Activated T-helper 17 cell treated with anti-CD3 and anti-CD28 coated beads, Interleukin-2, amount 50 U/mL, for 72 hours (primary cell): ENCODE measurements around the gene FADS1. TPM values are rescaled to one million over a fixed set of nuclear protein-coding genes. Genes with fewer than 3 reads are reported as not detected.

Experiments
- ATAC-seq: fragments of 150-1000 bp; cut with Tn5 transposase; replicated peaks from 2 replicates; pipeline ENCODE4 v1.10.0; 2021; ENCODE audit warnings: mild to moderate bottlenecking, moderate library complexity
- H3K27ac Mint-ChIP-seq: one replicate; pipeline ENCODE4 v1.8.0; 2022; ENCODE audit warnings: mixed read lengths
- H3K27me3 Mint-ChIP-seq: one replicate; pipeline ENCODE4 v1.8.0; 2022; ENCODE audit warnings: mixed read lengths
- H3K36me3 Mint-ChIP-seq: one replicate; pipeline ENCODE4 v1.8.0; 2022; ENCODE audit warnings: low read depth, mild to moderate bottlenecking, mixed read lengths
- H3K4me1 Mint-ChIP-seq: one replicate; pipeline ENCODE4 v1.8.0; 2022; ENCODE audit warnings: mixed read lengths
- H3K4me3 Mint-ChIP-seq: one replicate; pipeline ENCODE4 v1.8.0; 2022; ENCODE audit warnings: mild to moderate bottlenecking, mixed read lengths
- H3K9me3 Mint-ChIP-seq: one replicate; pipeline ENCODE4 v1.8.0; 2022; ENCODE audit warnings: mixed read lengths
- total RNA-seq, 2 donors: library from RNA; stranded (reverse); gene quantifications; one replicate each; pipeline ENCODE4 v1.2.3, GENCODE V29; 2022

Gene FADS1
- total RNA-seq, 2 donors from 2014 or later: 5.6 to 22.9 TPM

- Mint-ChIP-seq H3K27me3 (no peaks in the 10 kb centered on the region), H3K9me3 (no peaks in the 10 kb centered on the region), H3K4me3 (no peak overlapping the region), H3K36me3 (peaks cover 49% of the 10 kb centered on the region), H3K4me1 (no peaks in the 10 kb centered on the region), H3K27ac (no peak overlapping the region)
- no peak for ATAC-seq
Observed at GRCh38 chr11:61783717-61784505, 32.9 kb downstream of the FADS1 start.

GRCh38 chr11:61782841-61783240, 34.0 kb downstream of the FADS1 start:
- no peaks in the 10 kb centered on the region for H3K4me1 Mint-ChIP-seq
- H3K36me3 Mint-ChIP-seq: peaks cover 38% of the 10 kb centered on the region
- no peaks in the 10 kb centered on the region for H3K27me3 Mint-ChIP-seq
- H3K27ac Mint-ChIP-seq: no peak overlapping the region
- ATAC-seq: no peak
- no peaks in the 10 kb centered on the region for H3K9me3 Mint-ChIP-seq
- H3K4me3 Mint-ChIP-seq: no peak overlapping the region

- Mint-ChIP-seq H3K4me3 (no peak overlapping the region), H3K27me3 (no peaks in the 10 kb centered on the region), H3K27ac (no peak overlapping the region), H3K9me3 (no peaks in the 10 kb centered on the region), H3K4me1 (no peaks in the 10 kb centered on the region), H3K36me3 (peaks cover 33% of the 10 kb centered on the region)
- no peak for ATAC-seq
Observed at GRCh38 chr11:61782299-61782698, 34.5 kb downstream of the FADS1 start.

- ATAC-seq: no peak
- Mint-ChIP-seq H3K27ac (no peak overlapping the region), H3K4me1 (no peaks in the 10 kb centered on the region)
Observed at GRCh38 chr11:61781585-61781984, 35.2 kb downstream of the FADS1 start.

GRCh38 chr11:61780581-61781162, 36.1 kb downstream of the FADS1 start:
- ATAC-seq: no peak
- H3K27ac Mint-ChIP-seq: no peak overlapping the region
- H3K4me1 Mint-ChIP-seq: no peaks in the 10 kb centered on the region
- no peaks in the 10 kb centered on the region for H3K9me3 Mint-ChIP-seq
- peaks cover 16% of the 10 kb centered on the region for H3K36me3 Mint-ChIP-seq
- no peaks in the 10 kb centered on the region for H3K27me3 Mint-ChIP-seq
- H3K4me3 Mint-ChIP-seq: no peak overlapping the region

More at GRCh38 chr11:61781585-61781984, 35.2 kb downstream of the FADS1 start:
- Mint-ChIP-seq H3K27me3 (no peaks in the 10 kb centered on the region), H3K36me3 (peaks cover 25% of the 10 kb centered on the region), H3K9me3 (no peaks in the 10 kb centered on the region), H3K4me3 (no peak overlapping the region)

GRCh38 chr11:61779666-61780525, 36.9 kb downstream of the FADS1 start:
- H3K4me1 Mint-ChIP-seq: no peaks in the 10 kb centered on the region

GRCh38 chr11:61778920-61779650, 37.7 kb downstream of the FADS1 start:
- Mint-ChIP-seq H3K4me1 (no peaks in the 10 kb centered on the region), H3K9me3 (no peaks in the 10 kb centered on the region), H3K27ac (no peak overlapping the region), H3K36me3 (peaks cover under 1% of the 10 kb centered on the region), H3K27me3 (no peaks in the 10 kb centered on the region), H3K4me3 (no peak overlapping the region)
- no peak for ATAC-seq

More at GRCh38 chr11:61779666-61780525, 36.9 kb downstream of the FADS1 start:
- no peak overlapping the region for H3K4me3 Mint-ChIP-seq
- ATAC-seq: no peak
- H3K36me3 Mint-ChIP-seq: peaks cover 9% of the 10 kb centered on the region
- H3K27ac Mint-ChIP-seq: no peak overlapping the region
- no peaks in the 10 kb centered on the region for H3K9me3 Mint-ChIP-seq
- no peaks in the 10 kb centered on the region for H3K27me3 Mint-ChIP-seq

GRCh38 chr11:61778357-61778886, 38.4 kb downstream of the FADS1 start:
- no peaks in the 10 kb centered on the region for H3K4me1 Mint-ChIP-seq

GRCh38 chr11:61777234-61778090, 39.3 kb downstream of the FADS1 start:
- peak; percentile 36 for ATAC-seq
- Mint-ChIP-seq H3K9me3 (no peaks in the 10 kb centered on the region), H3K27ac (no peak overlapping the region), H3K27me3 (no peaks in the 10 kb centered on the region), H3K4me1 (no peaks in the 10 kb centered on the region), H3K36me3 (no peaks in the 10 kb centered on the region), H3K4me3 (peak overlapping the region; percentile 52)

More at GRCh38 chr11:61778357-61778886, 38.4 kb downstream of the FADS1 start:
- Mint-ChIP-seq H3K27me3 (no peaks in the 10 kb centered on the region), H3K9me3 (no peaks in the 10 kb centered on the region), H3K36me3 (no peaks in the 10 kb centered on the region), H3K4me3 (peak overlapping the region; percentile 52), H3K27ac (no peak overlapping the region)
- no peak for ATAC-seq

GRCh38 chr11:61776561-61777075, 40.2 kb downstream of the FADS1 start:
- no peaks in the 10 kb centered on the region for H3K4me1 Mint-ChIP-seq
- no peaks in the 10 kb centered on the region for H3K36me3 Mint-ChIP-seq
- no peak overlapping the region for H3K27ac Mint-ChIP-seq
- H3K27me3 Mint-ChIP-seq: no peaks in the 10 kb centered on the region
- peak overlapping the region; percentile 39 for H3K4me3 Mint-ChIP-seq
- ATAC-seq: peak; percentile 68
- H3K9me3 Mint-ChIP-seq: no peaks in the 10 kb centered on the region

GRCh38 chr11:61775606-61776554, 40.9 kb downstream of the FADS1 start:
- Mint-ChIP-seq H3K4me1 (no peaks in the 10 kb centered on the region), H3K36me3 (no peaks in the 10 kb centered on the region), H3K9me3 (no peaks in the 10 kb centered on the region), H3K27me3 (no peaks in the 10 kb centered on the region), H3K4me3 (peak overlapping the region; percentile 39), H3K27ac (no peak overlapping the region)
- ATAC-seq: no peak

GRCh38 chr11:61775106-61775505, 41.7 kb downstream of the FADS1 start:
- Mint-ChIP-seq H3K27me3 (no peaks in the 10 kb centered on the region), H3K27ac (no peak overlapping the region), H3K4me3 (no peak overlapping the region), H3K36me3 (no peaks in the 10 kb centered on the region), H3K4me1 (no peaks in the 10 kb centered on the region), H3K9me3 (no peaks in the 10 kb centered on the region)
- ATAC-seq: no peak
